GDM1 (cell line): ENCODE data around the gene ELK4.

ENCODE experiments used
- DNase-seq: peaks from one replicate; lab custom pipeline; 2025; lab: John Stamatoyannopoulos, UW

The ELK4 gene

DNA sequence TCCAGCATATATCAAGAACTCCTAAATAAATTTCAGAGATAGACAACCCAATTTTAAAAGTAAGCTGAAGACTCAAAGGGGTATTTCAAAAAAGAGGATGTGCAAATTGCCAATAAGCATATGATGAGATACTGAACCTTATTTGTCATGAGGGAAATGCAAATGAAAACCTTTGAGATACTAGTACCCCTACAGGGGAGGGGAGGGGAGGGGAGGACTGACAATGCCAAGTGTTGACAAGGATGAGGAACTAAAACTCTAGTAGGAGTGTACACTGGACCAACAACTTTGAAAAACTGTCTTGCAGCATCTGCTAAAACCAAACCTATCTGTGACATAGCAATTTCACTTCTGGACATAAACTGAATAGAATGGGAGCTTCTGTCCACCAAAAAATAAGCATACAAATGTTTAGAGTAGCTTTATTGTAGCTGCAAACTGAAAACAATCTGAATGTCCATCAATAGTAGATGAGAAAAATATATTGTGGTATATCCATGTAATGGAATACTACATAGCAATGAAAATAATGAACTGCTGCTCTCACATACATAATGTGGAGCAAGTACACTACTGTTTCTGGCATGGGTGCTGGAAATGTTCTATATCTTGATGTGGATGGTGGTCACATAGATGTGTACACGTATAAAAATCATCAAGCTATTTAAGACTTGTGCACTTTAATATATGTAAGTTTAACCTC lies 70.2 kb downstream of the ELK4 start:
- DNase-seq, result no peak
